T-helper 9 cell (primary cell): ENCODE data around the gene PRSS35.
"Not testable (repeated sequence)": the region's sequence is repeated elsewhere in the genome, so short reads cannot be mapped to it uniquely, and the experiment has no call there.

Experiments used
- DNase-seq: peaks from one replicate; pipeline ENCODE4 v3.0.0-alpha.2; 2020
- total RNA-seq, 2 donors: gene quantifications; one replicate each; lab custom pipeline; 2026; lab: John Stamatoyannopoulos, UW

The PRSS35 gene, protein sequence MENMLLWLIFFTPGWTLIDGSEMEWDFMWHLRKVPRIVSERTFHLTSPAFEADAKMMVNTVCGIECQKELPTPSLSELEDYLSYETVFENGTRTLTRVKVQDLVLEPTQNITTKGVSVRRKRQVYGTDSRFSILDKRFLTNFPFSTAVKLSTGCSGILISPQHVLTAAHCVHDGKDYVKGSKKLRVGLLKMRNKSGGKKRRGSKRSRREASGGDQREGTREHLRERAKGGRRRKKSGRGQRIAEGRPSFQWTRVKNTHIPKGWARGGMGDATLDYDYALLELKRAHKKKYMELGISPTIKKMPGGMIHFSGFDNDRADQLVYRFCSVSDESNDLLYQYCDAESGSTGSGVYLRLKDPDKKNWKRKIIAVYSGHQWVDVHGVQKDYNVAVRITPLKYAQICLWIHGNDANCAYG
- total RNA-seq = 0.48 to 2.5 reads per million in 2 donors

DNA sequence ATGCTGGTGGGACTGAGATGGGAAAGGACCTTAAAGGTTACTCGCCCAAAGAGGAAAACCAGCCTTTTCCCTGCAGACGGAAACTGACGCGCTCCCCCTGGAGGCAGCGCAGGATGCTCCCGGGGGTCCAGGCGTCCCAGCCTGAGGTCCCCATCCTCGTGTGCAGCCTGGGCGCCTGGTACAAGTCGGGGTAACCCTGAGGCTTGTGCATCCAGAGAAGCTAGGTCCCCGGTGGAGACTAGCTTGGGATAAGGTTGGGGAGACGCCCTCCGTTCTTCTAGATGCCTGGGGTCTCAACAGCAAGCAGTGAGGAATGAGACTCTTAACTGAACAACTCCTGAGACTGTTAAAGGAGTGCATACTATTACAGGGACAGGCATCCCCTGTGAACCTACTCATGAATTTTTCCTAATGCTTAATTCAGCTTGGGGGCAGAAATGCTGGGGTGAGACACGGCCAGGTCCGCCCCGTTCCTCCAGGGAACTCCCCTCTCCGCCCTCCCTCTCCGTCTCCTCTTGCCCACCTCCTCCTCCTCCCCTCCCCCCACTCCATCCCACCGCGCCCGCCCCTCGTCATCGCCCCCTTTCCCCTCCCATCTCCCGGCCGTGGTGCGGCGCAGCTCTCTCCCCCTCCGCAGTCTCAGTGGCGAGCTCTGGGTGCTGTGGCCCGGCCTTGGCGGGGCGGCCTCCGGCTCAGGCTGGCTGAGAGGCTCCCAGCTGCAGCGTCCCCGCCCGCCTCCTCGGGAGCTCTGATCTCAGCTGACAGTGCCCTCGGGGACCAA lies at the start of gene PRSS35:
Gene PRSS35, plus strand, starts transcription at position 634 of the 781 bp plus-strand sequence. CDS start 10,908 bp downstream, outside the sequence.
- no peak for DNase-seq

DNA sequence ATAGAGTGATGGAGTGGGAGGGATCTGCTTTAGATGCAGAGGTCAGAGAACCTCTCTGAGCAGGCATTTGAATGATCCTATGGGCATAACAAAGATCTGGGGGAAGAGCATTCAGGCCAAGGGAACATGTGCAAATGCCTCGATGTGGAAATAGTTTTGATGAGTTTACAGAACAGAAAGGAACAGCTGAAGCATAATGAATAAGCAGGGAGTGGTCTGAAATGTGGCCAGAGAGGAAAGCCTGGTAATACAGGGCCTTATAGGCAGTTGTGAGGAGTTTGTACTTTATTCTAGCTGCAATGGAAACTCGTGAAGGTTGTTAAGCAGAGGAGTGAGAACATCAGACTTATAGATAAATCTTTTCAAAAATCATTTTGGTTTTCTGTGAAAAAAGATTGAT lies 48.4 kb upstream of the PRSS35 start:
- no peak for DNase-seq

DNA sequence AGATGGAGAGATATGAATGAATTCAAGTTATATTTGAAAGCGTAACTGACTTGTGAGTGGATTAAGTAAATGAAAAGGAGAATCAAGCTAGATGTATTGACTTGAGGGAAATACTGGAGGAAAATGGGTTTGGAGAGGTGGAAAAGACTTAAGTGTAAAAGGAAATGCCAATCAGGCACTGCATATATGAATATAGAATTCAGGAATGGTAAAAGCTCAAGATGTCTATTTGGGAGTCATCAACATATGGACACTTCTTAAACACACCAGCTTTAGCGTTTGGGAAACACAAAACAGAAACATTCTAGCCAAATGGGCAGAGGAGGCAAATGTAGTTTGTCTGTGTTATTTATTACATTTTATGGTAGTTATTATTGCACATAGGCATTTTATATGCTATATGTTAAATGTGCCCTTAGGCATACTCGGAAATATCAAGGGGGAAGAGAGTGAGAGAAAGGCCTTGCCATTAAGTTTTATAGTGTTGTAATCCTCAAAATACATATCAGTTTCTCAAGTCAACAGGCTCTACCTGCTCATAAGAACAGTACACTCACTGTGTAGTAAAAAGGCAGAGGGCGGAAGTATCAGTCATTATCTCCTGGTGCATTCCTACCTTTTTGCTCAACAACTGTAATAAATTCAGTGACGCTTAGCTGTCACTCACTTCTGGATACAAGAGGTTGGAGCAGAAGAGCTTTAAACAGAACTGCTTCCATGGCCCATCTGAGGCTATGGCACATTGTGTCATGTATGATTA lies 47.8 kb upstream of the PRSS35 start:
- no peak for DNase-seq

DNA sequence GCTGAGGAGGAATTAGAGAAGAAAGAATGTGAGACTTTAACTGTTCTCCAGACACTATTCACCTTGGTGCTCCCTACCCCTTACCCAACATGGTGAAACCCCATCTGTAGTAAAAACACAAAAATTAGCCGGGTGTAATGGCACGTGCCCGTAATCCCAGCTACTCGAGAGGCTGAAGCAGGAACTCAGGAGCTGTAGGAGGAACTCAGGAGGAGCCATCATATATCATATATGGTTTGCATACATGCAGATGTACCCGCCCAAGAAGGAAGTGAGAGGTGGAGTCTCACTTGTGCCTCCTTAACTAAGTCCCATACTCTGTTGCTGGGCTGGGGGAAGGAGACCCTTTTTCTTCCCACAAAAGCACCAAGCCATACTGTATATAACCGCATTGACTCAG lies 46.0 kb upstream of the PRSS35 start:
- DNase-seq = no peak

DNA sequence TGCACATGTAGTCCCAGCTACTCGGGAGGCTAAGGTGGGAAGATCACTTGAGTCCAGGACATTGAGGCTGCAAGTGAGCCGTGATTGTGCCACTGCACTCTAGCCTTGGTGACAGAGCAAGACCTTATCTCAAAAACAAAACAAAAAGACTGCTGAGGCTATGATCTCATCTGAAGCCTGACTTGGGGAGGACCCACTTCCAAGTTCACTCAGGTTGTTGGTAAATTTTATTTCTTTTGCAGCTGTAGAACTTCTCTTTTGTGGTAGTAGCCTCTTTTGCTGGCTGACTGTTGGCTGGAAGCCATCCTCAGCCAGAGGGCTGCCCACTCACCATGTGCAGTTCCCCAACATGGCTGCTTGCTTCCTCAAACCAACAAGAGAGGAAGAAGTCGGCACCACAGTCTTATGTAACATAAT lies 44.7 kb upstream of the PRSS35 start:
- DNase-seq = no peak

DNA sequence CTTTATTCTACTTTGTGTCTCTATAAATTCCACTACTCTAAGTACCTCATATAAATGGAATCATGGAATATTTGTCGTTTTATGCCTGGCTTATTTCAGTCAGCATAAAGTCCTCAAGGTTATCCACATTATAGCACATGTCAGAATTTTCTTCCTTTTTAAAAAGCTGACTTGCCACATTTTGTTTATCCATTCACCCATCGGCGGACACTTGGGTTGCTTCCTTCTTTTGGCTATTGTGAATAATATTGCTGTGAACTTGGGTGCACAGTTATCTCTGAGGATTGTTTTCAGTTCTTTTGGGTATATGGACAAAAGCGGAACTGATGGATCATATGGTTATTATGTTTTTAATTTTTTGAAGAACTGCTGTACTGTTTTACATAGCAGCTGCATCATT lies 42.3 kb upstream of the PRSS35 start:
- no peak for DNase-seq

DNA sequence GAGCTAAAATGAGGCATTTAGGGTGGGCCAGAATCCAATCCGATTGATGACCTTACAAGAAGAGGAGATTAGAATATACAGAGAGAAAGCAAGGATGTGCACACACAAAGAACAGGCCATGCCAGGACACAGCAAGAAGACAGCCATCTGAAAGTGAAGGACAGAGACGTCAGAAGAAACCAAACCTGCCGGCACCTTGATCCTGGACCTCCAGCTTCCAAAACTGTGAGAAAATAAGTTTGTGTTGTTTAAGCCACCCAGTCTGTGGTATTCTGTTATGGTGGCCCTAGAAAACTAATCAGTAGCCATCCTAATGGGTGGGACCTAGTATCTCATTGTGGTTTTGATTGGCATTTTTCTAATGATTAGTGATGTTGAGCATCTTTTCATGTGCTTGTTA lies 41.7 kb upstream of the PRSS35 start:
- no peak for DNase-seq

DNA sequence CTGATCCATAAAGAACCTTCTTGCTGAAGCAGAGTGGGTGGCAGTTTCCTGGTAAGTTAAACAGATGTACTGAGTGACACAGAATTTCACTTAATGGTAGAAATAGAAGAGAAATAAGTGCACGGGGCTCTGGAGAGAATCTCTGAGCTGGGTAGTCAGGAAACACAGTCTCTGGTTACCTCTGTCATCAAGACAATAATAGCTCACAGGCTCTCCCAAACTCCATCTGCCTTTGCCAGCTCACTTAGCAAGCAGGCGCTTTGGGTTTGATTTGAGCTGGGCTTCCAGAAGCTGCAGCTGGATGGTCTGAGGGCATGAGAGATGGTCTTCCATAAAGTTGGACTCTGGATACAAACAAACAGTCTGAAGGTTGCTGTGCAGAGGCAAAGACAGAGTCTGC lies 39.6 kb upstream of the PRSS35 start:
- DNase-seq = no peak

DNA sequence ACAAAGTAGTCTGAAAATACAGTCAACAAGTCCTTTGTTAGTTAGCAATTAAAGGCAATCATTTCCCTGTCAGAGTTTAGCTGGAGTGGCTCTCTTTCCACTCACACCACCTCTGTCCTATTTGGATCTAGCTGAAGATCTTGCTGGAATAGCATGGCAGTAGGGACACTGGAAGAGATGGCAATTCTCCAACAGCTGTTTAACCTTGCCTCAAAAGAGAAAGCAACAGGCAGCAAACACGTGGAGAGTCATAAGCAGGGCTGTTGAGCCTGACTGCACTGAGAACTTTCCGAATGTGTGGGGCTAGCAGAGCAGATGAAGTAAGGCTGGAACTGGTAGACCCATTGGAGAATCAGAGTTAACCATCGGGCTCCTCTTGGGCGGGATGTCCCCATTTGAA lies 38.0 kb upstream of the PRSS35 start:
- DNase-seq = no peak

DNA sequence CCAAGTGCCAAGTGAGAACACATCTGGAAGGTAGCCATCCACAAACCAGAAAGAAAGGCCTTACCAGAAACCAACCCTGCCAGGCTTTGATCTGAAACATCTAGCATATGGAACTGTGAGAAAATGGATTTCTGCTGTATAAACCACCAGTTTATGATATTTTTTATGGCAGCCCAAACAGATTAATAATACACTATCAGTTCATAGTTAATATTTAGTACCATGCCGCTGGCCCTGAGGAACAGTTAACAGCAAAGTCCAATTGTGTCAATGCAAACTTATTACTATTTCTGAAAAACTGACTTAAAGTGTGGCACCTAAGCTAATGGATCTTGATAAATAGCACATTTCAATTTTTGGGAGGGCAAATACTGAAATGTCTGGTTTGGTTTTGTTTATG lies 35.4 kb upstream of the PRSS35 start:
- no peak for DNase-seq

DNA sequence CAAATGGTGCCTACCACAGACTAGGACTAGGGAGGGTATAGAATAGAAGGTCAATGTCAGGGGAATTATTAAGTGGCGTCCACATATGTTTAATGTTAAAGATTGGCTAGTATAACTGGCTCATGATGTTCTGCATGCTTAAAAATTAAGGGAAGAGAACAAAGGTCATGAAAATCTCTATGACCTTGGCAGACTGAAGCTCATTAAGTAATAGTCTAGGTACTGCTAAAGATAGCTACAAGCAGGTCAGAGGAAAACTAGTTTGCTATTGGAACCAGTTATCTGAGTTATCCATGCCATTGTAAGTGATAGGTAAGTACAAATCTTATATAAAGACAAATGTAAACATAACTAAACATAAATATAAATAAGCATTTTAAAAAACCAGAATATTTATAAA lies 32.9 kb upstream of the PRSS35 start:
- DNase-seq = no peak

DNA sequence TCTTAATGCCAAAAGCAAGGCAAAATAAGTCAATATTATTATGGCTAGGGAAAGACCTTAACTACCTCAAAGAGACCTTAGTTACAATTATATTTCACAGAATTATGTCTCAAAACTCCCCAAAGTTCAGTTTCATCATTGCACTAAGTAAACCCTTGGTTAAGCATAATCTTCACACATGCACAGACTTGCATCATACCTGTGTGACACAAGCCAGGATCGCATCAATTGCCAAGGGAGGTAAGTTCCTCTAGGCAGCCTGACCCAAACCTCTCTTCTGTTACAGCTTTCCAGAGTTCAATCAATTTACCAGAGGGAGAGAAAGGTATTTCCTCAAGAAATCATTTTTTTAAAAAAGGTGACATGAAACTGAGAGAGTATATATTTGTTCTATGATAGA lies 31.9 kb upstream of the PRSS35 start:
- DNase-seq = no peak

DNA sequence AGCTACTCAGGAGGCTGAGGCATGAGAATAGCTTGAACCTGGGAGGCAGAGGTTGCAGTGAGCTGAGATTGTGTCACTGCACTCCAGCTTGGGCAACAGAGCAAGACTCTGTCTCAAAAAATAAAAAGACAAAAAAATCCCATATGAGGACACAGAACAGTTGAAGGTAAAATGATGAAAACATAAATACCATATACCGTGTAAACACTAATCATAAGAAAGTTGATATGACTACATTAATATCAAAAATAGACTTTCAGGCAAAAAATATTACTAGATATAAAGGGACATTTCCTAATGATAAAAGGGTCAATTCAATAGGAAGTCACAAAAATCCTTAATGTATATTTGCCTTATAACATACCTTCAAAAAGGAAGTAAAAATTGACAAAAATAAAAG lies 30.4 kb upstream of the PRSS35 start:
- DNase-seq = not testable (repeated sequence)

DNA sequence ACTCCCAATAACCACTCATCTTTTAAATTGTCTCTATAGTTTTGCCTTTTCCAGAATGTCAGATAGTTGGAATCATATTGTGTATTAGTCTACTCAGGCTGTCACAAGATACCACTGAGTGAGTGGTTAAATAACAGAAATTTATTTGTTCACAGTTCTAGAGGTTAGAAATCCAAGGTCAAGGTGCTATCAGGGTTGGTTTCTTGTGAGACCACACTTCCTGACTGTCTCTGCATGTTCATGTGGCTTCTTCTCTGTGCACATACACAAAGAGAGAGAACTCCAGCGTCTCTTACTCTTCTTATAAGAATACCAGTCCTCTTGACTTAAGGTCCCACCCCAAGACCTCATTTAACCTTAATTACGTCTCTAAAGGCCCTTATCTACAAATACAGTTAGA lies 23.9 kb upstream of the PRSS35 start:
- no peak for DNase-seq

DNA sequence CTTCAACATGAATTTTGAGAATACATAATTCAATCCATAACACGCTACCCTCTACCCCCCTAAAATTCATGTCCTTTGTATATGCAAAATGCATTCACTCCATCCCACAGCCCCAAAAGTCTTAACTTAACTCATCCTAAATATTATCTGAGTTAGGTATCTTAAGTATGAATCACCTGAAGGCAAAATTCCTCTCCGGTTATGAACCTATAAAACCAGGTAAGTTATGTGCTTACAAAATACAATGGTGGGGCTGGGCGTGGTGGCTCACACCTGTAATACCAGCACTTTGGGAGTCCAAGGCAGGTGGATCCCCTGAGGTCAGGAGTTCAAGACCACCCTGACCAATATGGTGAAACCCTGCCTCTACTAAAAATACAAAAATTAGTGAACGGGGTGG lies 23.5 kb upstream of the PRSS35 start:
- DNase-seq = no peak

DNA sequence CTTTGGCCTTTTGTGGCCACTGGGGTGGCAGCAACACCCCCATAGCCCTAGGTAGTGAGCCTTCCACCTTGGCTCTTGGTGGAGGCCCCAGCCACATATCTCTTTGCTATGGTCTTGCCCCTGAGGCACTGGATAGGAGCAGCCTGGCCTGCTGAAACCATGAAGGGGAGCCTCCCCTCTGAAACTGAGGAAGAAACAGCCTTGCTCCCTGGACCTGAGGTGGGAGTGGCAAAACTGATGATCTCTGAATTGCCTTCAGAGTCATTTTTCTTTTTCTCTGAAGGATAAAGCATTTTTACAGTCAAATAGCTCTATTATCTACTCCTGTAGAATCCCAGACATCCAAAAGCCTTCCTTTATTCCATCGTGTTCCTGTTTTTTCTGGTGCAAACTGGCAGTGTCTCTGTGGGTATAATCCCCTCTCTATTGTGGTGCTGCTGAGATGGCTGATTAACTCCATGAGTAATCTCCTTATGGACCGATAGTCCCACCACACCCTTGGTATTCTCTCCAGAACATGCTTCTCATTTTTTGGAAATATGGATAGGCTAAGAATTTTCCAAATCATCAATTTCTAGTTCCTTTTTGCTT lies 22.0 kb upstream of the PRSS35 start:
- no peak for DNase-seq

DNA sequence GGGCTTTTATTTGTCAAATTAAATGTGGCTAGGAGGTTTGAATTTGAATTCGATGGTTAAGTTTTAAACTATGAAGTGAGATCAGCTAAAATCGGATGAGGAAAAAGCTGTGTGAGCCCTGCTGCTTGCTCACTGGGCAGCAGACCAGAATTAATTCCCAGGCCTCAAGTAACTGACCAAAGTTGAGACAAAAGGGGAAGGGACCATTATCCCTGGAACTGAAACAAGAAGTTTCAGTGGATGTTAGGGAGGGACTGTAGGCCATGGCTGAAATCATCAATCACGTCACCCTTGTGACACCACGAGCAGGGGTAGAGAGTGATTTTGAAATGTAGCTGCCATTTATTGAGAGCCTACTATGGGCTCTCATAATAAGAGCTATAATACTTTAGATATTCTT lies 7.0 kb upstream of the PRSS35 start:
- no peak for DNase-seq

DNA sequence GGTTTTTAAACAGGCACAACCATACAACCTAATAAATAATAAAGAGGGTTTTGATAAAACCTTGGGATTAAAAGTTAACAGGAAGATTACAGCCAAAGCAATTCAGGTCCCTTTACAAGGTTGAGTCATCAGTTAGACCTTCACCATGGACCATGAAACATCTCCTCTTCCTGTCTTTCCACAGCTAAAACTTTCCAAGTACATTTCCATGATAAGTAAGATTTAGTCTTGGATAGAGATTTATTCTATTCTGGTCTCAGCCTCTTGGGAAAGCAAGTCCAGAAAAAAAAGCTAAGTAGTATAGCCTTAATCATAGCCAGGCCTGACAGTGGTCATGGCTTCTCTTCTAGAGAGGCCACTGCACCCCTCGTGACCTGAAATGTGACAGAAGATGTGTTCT lies 2.9 kb upstream of the PRSS35 start:
- DNase-seq = no peak

DNA sequence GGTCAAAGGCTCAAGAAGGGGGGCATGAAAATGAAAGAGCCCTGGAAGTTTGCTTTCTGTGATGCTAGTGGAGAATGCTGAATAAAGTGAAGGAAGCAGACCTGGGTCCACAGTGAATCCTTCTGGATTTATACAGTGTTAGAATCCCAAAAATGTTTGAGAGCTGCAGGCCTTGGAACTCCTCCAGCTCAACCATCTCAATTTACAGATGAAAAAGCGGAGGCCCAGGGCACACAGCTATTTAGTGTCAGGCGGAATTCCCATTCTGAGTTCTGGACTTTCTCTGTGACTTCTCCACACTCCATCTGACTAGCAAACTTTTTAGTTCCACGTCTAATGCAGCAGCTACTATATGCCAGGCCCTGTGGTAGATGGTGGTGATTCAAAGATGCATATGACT lies 1.5 kb upstream of the PRSS35 start:
- DNase-seq = no peak

DNA sequence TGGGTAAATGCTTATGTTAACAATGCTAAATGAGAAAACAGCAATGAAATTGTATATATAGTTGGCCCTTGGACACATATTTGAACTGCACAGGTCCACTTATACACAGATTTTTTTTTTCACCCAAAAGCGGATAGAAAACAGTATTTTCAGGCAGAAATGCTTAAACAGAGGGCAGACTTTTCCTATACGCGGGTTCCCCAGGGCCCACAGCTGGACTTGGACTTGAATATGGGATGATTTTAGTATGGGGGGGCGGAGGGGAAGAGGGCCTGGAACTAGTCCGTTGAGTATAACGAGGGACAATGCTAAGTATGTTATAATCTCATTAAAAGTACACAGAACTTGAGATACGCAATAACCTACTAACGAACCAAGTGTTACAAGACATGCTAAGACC lies 1.1 kb upstream of the PRSS35 start:
- no peak for DNase-seq

DNA sequence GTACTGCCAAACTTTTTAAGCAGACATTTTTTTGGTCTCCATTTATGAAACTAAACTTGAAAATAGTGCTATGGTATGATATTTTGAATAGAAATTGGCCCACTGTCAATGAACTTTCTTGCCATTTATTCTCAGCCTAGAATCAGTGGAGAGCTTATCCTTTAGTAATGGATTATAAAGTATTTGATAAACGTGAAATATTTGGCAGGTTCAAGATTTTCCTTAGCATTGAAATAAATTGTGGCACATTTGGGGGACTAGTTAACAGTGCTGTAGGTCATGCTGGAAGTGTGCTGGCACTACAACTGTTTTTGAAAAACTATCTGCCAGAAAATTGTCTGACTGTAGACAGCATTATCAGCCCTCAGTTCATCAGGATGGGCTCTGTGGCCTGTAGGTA lies 2.1 kb downstream of the PRSS35 start:
- no peak for DNase-seq

DNA sequence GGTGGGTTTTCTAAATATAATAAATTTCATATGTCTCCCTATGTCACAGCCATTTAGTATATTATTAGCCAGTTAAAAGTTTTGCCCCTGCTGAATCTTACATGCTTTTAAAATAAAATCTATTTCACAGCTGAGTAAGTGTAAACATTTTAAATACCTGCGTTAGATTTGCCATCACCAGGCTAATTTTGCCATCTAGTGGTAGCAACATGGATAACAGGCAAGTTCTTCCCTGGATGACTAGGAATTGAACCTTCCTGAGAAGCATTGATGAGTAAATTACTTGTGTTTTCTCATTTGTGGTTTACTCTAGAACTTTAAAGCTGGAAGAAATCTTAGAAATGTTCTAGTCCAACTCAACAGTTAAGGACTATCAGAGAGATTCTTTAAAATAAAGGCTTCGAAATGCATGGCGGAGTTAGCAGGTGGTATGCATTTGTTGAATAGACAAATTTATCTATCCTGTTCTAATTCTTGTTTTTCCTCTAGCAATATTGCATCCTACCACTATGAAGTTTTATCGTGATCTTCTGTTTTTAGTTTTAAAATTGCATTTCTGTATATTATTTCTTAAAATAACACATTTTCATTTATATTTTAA lies 2.6 kb downstream of the PRSS35 start:
- no peak for DNase-seq

DNA sequence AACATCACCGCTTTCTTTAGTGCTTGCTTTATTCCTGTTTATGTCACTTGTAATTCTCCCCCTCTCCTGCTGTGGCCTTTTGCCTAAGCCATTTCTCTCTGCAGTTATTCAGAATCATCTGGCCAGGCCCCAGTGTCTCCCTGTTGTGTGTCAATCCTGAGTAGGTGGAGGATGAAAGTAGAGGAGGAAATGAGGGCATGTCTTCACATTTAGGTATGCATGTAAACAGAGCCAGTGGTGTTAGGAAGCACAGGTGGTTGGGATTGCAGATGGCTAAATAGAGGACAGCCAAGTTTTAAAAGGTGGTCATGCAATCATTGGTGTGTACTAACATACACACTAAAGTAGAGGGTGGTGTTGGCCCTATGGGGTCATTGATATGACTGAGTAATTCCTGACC lies 5.2 kb downstream of the PRSS35 start:
- DNase-seq = no peak
